HCT116 (cell line): ENCODE measurements around the gene TAF1C. TPM values are rescaled to one million over a fixed set of nuclear protein-coding genes. Genes with fewer than 3 reads are reported as not detected.

Source experiments
- ATAC-seq: fragments of 200-7000 bp; cut with Tn5 transposase; 2 replicates; pipeline ENCODE4 v1.9.1; 2020; ENCODE audit warnings: mild to moderate bottlenecking, moderate library complexity
- BruUV-seq: library from RNA; stranded (reverse); fragments of 400-500 nt; replicated peaks from 2 replicates; lab custom pipeline; 2021; lab: Mats Ljungman, UMichigan
- CTCF ChIA-PET: fragments of 300-600 bp; sonication (Branson Sonifier 250); formaldehyde crosslinking; loops from one replicate; lab custom pipeline; 2021; ENCODE audit warnings: antibody characterized with exemption; lab: Charles Lee
- POLR2A ChIA-PET: fragments of 300-600, 350-600 bp; sonication (Branson Sonifier 250); formaldehyde crosslinking; loops from one replicate; lab custom pipeline; 2021; ENCODE audit warnings: antibody characterized with exemption; lab: Charles Lee
- RAD21 ChIA-PET, 2 experiments: fragments of 300-600 bp; sonication (Branson Sonifier 250); formaldehyde crosslinking; loops; one replicate each; lab custom pipeline; 2023; ENCODE audit warnings: low total read pairs in 2 of 2; ENCODE audit not compliant: uncharacterized antibody in 2 of 2, unreplicated experiment in 2 of 2, low non-redundant PET in 1 of 2; lab: Charles Lee
- DNase-seq: peaks from one replicate; pipeline ENCODE4 v3.0.0-alpha.2; 2010; ENCODE audit warnings: low read depth, low spot score
- H2AFZ ChIP-seq: fragments of 200-600 bp; shearing (Covaris generic), sonication (generic); 2 replicates; pipeline ENCODE4 v1.6.1; 2017; ENCODE audit warnings: low read depth, mixed run types, mixed read lengths, antibody characterized with exemption, low read length; ENCODE audit not compliant: poor library complexity, severe bottlenecking
- H3K27ac ChIP-seq: 2 replicates; pipeline ENCODE4 v1.5.1; 2012; ENCODE audit warnings: low read depth, low read length
- H3K27me3 ChIP-seq: fragments of 200-600 bp; sonication (generic); 2 replicates; pipeline ENCODE4 v1.6.1; 2016; ENCODE audit warnings: mixed run types, low read length, mixed read lengths; ENCODE audit not compliant: insufficient read depth
- H3K36me3 ChIP-seq, 2 experiments: fragments of 200-500 bp in 1 of 2; fragments of 200-600 bp in 1 of 2; sonication (Bioruptor generic) in 1 of 2; sonication (generic) in 1 of 2; 2 replicates each; pipeline versions ENCODE4 v1.5.1 to v1.6.1; 2014 to 2016; ENCODE audit warnings: low read length in 2 of 2, inconsistent platforms in 1 of 2, mixed read lengths in 1 of 2, mixed run types in 1 of 2; ENCODE audit not compliant: insufficient read depth in 2 of 2, control insufficient read depth in 1 of 2
- H3K4me1 ChIP-seq, 2 experiments: fragments of 200-600 bp in 1 of 2; sonication (generic) in 1 of 2; 2 replicates each; pipeline versions ENCODE4 v1.5.1 to v1.6.1; 2012 to 2017; ENCODE audit warnings: low read length in 2 of 2, inconsistent platforms in 1 of 2, mild to moderate bottlenecking in 1 of 2, mixed read lengths in 1 of 2, mixed run types in 1 of 2, moderate library complexity in 1 of 2; ENCODE audit not compliant: insufficient read depth in 2 of 2, control insufficient read depth in 1 of 2
- H3K4me2 ChIP-seq: fragments of 200-600 bp; sonication (generic); 2 replicates; pipeline ENCODE4 v1.6.1; 2017; ENCODE audit warnings: mixed run types, low read length, mixed read lengths
- H3K4me3 ChIP-seq, 2 experiments: fragments of 200-600 bp in 1 of 2; sonication (generic) in 1 of 2; replicated peaks in 1 of 2; 2 replicates each; pipeline ENCODE4 v1.5.1; 2011 to 2016; ENCODE audit warnings: low read length in 2 of 2, control low read depth in 1 of 2, low read depth in 1 of 2, mild to moderate bottlenecking in 1 of 2, mixed read lengths in 1 of 2, mixed run types in 1 of 2
- H3K79me2 ChIP-seq: fragments of 200-600 bp; sonication (generic); 2 replicates; pipeline ENCODE4 v1.6.1; 2017; ENCODE audit warnings: mild to moderate bottlenecking, mixed run types, low read length, moderate library complexity, mixed read lengths; ENCODE audit not compliant: insufficient read depth
- H3K9ac ChIP-seq: fragments of 200-600 bp; sonication (generic); 2 replicates; pipeline ENCODE4 v1.6.1; 2016; ENCODE audit warnings: low read length, mixed read lengths
- H3K9me2 ChIP-seq: fragments of 200-600 bp; sonication (generic), shearing (Covaris generic); 2 replicates; pipeline ENCODE4 v1.6.1; 2017; ENCODE audit warnings: mixed run types, mild to moderate bottlenecking, moderate library complexity; ENCODE audit not compliant: insufficient read depth
- H3K9me3 ChIP-seq, 2 experiments: fragments of 200-500 bp in 1 of 2; fragments of 200-600 bp in 1 of 2; sonication (Bioruptor generic) in 1 of 2; sonication (generic) in 1 of 2; 2 replicates each; pipeline ENCODE4 v1.6.1; 2014 to 2017; ENCODE audit warnings: low read length in 2 of 2, mixed read lengths in 2 of 2, inconsistent platforms in 1 of 2, low read depth in 1 of 2, mild to moderate bottlenecking in 1 of 2, mixed run types in 1 of 2, moderate library complexity in 1 of 2; ENCODE audit not compliant: control insufficient read depth in 1 of 2, insufficient read depth in 1 of 2
- H4K20me1 ChIP-seq: fragments of 200-600 bp; sonication (generic), shearing (Covaris generic); 2 replicates; pipeline ENCODE4 v1.6.1; 2017; ENCODE audit warnings: mixed run types, mild to moderate bottlenecking, moderate library complexity; ENCODE audit not compliant: insufficient read depth
- CBX3 ChIP-seq: IDR thresholded peaks from 2 replicates; pipeline ENCODE4 v1.6.1; 2012; ENCODE audit warnings: low read depth
- CEBPB ChIP-seq: IDR thresholded peaks from 2 replicates; pipeline ENCODE4 v1.6.1; 2012; ENCODE audit warnings: low read depth
- EGR1 ChIP-seq: IDR thresholded peaks from 2 replicates; pipeline ENCODE4 v1.6.1; 2012; ENCODE audit warnings: low read depth
- ELF1 ChIP-seq: IDR thresholded peaks from 2 replicates; pipeline ENCODE4 v1.6.1; 2012; ENCODE audit warnings: low read depth, borderline replicate concordance
- EZH2 ChIP-seq: fragments of 200-600 bp; sonication (generic); IDR thresholded peaks from 2 replicates; pipeline ENCODE4 v1.6.1; 2017; ENCODE audit warnings: antibody characterized with exemption, mixed run types
- EZH2phosphoT487 ChIP-seq: fragments of 200-600 bp; IDR thresholded peaks from 2 replicates; pipeline ENCODE4 v1.6.1; 2018; ENCODE audit warnings: antibody characterized with exemption, borderline replicate concordance
- JUND ChIP-seq: IDR thresholded peaks from 2 replicates; pipeline ENCODE4 v1.6.1; 2012
- POLR2A ChIP-seq: IDR thresholded peaks from 2 replicates; pipeline ENCODE4 v1.7.0; 2011; ENCODE audit warnings: borderline replicate concordance; ENCODE audit not compliant: insufficient read depth, insufficient read length; ENCODE audit errors: extremely low read depth
- POLR2AphosphoS5 ChIP-seq: IDR thresholded peaks from 2 replicates; pipeline ENCODE4 v1.6.1; 2011; ENCODE audit warnings: mild to moderate bottlenecking, low read depth, low read length, moderate library complexity
- RAD21 ChIP-seq: IDR thresholded peaks from 2 replicates; pipeline ENCODE4 v1.6.1; 2012; ENCODE audit warnings: low read depth, mild to moderate bottlenecking
- SP1 ChIP-seq: IDR thresholded peaks from 2 replicates; pipeline ENCODE4 v1.6.1; 2012; ENCODE audit warnings: low read depth
- SRF ChIP-seq: IDR thresholded peaks from 2 replicates; pipeline ENCODE4 v1.6.1; 2012; ENCODE audit warnings: low read depth
- TCF7L2 ChIP-seq: IDR thresholded peaks from 2 replicates; pipeline ENCODE4 v1.7.0; 2011; ENCODE audit warnings: borderline replicate concordance, inconsistent platforms; ENCODE audit not compliant: insufficient read depth, insufficient read length; ENCODE audit errors: extremely low read depth
- ZFX ChIP-seq: fragments of 450-650 bp; IDR thresholded peaks from 2 replicates; pipeline ENCODE4 v1.6.1; 2017
- intact Hi-C: fragments of 100-400 bp; cut with micrococcal nuclease; formaldehyde crosslinking; loops from 2 replicates; pipeline ENCODE4 v1.10.0; 2022
- total RNA-seq: library from RNA; stranded (reverse); gene quantifications from one replicate; pipeline ENCODE4 v1.2.1, GENCODE V29; 2021; ENCODE audit not compliant: unreplicated experiment
- TF ChIP-seq, protein P1 (sequence below): IDR thresholded peaks from 2 replicates; pipeline ENCODE4 v1.6.1; 2012

The TAF1C gene
- total RNA-seq, 1 experiment from 2014 or later: 76.3 TPM

DNA sequence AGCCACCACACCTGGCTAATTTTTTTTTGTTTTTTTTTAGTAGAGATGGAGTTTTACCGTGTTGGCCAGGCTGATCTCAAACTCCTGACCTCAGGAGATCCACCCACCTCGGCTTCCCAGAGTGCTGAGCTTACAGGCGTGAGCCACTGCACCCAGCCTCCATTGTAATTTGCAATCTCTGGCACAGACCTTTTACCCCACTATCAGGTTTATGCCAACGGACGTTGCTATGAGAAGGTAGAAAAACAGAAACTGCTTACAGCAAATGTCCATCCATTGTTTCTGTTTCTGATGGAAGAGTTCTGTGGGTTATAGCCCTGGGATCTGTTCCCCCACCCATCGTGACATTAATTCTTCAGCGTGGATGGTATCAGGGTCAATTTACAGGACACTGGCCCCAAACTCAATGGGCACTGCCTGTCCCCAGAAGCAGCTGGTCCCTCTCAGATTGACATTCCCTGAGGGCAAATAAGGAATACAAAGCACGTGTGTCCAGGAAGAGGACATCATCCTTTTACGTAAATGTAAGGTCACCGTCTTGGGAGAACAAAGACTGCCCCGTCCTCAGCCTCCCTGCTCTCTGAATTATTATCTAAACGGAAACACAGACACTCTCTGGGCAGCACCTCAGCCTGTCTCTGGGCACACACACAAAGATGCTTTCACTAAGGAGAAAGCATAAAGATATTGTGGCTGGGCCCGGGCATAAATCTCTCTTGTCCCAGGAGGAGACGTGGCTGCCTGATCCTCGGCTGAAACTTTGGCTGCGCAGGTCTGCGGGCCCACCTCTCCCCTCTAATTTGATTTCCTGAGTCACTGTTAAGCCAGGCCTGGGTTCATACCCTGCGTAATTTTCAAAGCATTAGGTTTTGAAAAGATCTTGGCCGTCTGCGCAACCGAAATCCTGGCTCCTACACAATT, 47.7 kb upstream of the TAF1C start:
- Histone ChIP-seq H3K79me2 (no peaks in the 10 kb centered on the region), H3K4me1 (peaks cover under 1 to 3% of the 10 kb centered on the region in 2 experiments; a peak in 3 of 4 replicates), H3K4me2 (no peak overlapping the region), H2AFZ (no peak overlapping the region), H3K9ac (no peak overlapping the region), H4K20me1 (no peaks in the 10 kb centered on the region), H3K9me3 (no peaks in the 10 kb centered on the region), H3K9me2 (no peaks in the 10 kb centered on the region), H3K27ac (no peak overlapping the region), H3K4me3 (no peak overlapping the region), H3K36me3 (no peaks in the 10 kb centered on the region), H3K27me3 (peaks cover 25% of the 10 kb centered on the region; the same call in 1 of the 2 replicates)
- ATAC-seq (no peak), DNase-seq (no peak)
- ChIA-PET RAD21 (no interaction called here), CTCF (no interaction called here), POLR2A (no interaction called here)
- no TSS peak for BruUV-seq
- intact Hi-C loops: no loop called here
- no peak for TF ChIP-seq POLR2AphosphoS5
- TF ChIP-seq CEBPB: no peak
- TF ChIP-seq SRF: no peak
- TF ChIP-seq RAD21: no peak
- TF ChIP-seq EZH2phosphoT487: no peak
- TF ChIP-seq EGR1: no peak
- no peak for TF ChIP-seq JUND

DNA sequence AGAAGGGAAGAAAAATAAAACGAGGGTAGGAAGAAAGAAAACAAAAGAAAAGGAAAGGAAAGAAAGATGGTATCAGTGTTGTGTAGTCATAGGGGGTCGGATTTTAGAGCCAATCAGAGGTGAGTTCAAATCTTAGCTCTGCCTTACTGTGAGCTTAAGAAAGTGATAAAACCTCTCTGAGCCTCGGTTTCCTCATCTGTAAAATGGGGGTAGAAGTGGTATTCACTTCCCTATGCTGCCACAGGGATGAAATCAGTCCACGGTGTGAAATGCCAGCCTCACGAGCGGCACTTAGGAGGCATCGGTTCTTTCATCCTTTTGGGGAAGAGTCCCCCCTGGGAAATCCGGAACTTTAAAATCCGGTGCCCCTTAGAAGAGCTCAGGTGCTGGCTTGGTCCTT, 46.9 kb upstream of the TAF1C start:
- H3K4me1 ChIP-seq: peaks cover 9 to 12% of the 10 kb centered on the region in 2 experiments
- H3K9me2 ChIP-seq: no peaks in the 10 kb centered on the region
- H3K27ac ChIP-seq: no peak overlapping the region
- no peaks in the 10 kb centered on the region for H4K20me1 ChIP-seq
- no peak overlapping the region for H3K4me3 ChIP-seq
- ChIA-PET RAD21 (no interaction called here), POLR2A (no interaction called here), CTCF (no interaction called here)
- BruUV-seq: no TSS peak
- DNase-seq: no peak
- H3K9ac ChIP-seq: no peak overlapping the region
- TF ChIP-seq EZH2 (no peak), SRF (no peak), ELF1 (no peak), SP1 (no peak), POLR2A (no peak), POLR2AphosphoS5 (no peak), ZFX (no peak), TCF7L2 (no peak), CBX3 (no peak)
- TF ChIP-seq, protein P1, sequence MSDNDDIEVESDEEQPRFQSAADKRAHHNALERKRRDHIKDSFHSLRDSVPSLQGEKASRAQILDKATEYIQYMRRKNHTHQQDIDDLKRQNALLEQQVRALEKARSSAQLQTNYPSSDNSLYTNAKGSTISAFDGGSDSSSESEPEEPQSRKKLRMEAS: no peak
- intact Hi-C loops: no loop called here
- no peak for ATAC-seq
- no peaks in the 10 kb centered on the region for H3K9me3 ChIP-seq
- H3K4me2 ChIP-seq: no peak overlapping the region
- H3K79me2 ChIP-seq: no peaks in the 10 kb centered on the region
- H2AFZ ChIP-seq: no peak overlapping the region
- no peaks in the 10 kb centered on the region for H3K36me3 ChIP-seq
- peaks cover 24% of the 10 kb centered on the region; the same call in 1 of the 2 replicates for H3K27me3 ChIP-seq
